T-helper 22 cell (primary cell): Measurements from ENCODE around the gene MRC2.

ENCODE experiments used
- DNase-seq: peaks from one replicate; pipeline ENCODE4 v3.0.0-alpha.2; 2020; ENCODE audit warnings: low read depth

The MRC2 gene

DNA sequence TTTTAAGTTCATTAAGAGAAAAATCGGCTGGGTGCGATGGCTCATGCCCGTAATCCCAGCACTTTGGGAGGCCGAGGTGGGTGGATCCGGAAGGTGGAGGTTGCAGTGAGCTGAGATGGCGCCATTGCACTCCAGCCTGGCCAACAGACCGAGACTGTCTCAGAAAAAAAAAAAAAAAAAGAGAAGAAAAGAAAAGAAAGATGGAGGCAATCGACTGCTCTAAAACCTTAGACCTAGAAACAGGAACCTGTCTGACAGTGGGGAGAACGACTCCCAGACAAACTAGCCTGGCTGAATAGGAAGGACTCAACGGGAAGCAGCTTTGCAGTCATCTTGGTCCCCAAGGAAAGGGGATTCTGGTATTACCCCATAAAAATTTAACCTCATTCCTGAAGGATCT is 13.7 kb downstream of the MRC2 start:
- DNase-seq, result no peak

DNA sequence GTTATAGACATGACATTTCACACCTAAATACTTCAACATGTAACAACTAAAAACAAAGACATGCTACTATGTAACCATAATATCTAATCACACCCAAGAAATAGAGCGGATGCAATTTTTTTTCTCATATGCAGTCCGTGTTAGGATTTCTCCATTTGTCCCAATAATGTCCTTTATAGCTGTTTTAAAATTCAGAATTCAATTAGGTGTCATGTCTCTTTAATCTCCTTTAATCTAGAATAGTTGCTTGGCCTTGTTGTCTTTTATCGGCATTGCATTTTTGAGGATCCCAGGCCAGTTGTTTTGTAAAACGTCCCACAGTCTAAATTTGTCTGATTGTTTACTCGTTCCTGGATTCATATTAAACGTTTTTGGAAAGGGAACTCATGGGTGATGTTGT is 14.5 kb downstream of the MRC2 start:
- no peak for DNase-seq

DNA sequence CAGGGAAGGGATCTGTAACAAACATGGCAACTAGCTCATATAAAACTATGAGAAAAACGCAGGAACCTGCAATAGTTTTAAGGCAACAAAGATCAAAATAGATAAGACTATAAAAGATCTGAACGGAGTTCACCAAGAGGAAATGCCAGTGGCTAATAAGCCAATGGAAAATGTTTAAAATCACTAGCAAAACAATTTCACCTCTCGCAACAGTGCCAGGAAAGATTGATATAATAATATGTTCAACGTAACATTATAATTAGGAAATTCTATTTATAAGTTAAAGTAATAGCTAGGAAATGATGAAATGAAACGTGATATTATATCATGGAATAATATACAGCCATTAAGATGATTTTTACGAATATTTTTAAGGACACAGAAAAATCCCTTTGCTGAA is 16.0 kb downstream of the MRC2 start:
- no peak for DNase-seq

DNA sequence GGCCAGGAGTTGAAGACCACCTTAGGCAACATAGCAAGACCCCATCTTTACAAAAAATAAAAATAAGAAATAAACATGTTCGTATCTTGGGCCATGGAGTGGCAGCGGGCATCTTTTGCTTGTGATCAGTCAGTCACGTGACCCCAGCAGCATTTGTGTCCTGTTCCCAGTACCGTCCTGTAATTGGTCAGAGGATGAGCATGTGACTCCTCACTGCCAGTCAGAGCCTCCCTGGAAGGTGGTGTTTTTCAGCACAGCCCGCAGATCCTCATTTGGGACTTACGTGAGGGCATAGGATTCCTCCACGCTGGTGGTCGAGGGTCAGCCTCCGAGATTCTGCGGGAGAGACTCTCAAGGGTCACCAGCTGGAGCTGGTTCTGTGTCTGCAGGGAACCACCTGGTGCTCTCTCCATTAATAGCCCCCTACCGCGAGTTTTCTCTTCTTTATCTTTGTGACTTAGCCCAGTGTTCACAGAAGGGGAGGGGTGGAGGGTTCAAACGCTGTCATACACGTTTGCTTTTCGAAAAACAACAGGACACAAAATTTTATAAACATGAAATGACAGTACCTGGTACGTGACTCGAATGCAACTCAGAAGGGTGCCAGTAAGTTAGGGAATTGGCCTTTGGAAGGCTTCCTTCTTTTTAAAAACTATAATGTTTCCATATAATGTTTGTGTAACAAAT is 17.2 kb downstream of the MRC2 start:
- no peak for DNase-seq

DNA sequence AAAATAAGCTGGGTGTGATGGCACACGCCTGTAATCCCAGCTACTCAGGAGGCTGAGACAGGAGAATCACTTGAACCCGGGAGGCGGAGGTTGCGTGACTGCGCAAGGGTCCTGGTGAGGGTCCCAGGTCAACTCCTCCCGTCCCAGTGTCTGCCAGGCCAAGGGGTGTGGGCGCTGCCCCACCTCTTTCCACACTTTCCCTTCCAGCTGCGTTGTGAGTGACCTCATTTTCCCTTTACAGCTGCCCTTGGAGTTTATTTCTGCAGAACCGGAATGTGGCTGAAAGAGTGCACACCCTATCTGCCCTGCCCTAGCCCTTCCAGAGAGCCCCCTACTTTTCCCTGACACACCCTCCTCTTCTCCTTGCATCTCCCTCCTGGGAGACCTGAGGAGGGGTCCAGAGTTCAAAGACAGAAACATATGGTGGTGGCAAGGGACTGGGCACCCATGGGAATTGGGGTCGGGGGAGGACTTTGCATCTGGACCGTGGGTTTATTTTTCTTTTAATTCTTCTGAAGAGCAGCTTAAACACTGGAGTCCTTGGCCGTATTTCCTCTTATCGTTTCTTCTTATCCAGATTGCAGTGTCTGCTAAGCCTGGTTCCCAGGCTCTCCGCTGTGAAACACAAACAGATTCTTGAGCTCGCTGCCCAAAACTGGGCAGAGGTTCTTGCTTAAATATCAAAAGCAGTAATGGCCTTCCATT is 20.9 kb downstream of the MRC2 start:
- no peak for DNase-seq

DNA sequence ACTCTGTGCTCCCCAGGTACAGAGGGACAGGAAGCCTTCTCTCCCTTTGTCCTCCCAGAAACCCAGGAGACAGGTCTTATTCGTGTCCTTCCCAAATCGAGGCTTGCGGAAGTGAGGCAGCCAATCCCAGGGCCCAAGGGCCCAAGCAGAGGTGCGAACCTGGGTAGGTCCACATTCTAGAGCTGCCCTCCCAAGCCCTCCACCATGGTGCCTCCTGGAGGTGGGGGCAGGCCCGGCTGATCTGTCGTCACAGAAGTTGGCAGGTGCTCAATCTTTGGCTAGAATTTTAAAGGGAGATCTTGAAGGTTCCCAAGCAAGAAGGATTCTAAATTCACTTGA is 21.5 kb downstream of the MRC2 start:
- no peak for DNase-seq

DNA sequence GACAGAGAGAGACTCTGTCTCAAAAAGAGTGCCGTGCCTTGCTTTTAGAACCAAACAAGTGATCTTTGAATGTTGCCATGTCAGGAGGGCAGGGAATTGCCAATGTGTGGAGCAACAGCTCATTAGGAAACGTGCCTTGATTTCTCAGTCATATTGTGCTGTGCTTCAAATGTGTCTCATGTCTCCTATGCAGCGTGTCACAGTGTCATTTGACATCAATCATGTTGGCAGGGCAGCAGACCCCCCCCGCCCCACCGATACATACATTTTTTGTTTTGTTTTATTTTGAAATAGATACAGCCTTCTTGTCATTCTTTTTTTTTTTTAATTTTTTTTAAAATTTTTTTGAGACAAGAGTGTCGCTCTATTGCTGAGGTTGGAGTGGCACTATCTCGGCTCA is 22.1 kb downstream of the MRC2 start:
- DNase-seq, result no peak

DNA sequence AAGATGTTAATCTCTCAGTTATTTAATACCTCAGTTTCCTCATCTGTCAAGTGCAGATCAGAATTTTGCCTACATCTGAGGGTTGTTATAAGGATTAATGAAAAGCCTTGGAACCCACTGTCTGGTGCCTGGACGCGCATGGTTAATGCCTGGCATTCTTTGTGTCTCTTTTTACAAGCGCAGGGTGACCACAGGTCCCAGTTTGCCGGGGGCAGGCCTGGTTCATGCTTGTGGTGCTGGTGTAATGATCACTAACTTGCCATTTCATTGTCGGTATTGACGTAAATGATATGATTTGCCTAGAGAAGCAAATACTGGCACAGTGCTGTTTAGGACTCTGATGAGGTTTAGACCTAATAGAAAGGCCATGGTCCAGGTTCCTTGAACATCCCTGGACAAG is 23.1 kb downstream of the MRC2 start:
- no peak for DNase-seq

DNA sequence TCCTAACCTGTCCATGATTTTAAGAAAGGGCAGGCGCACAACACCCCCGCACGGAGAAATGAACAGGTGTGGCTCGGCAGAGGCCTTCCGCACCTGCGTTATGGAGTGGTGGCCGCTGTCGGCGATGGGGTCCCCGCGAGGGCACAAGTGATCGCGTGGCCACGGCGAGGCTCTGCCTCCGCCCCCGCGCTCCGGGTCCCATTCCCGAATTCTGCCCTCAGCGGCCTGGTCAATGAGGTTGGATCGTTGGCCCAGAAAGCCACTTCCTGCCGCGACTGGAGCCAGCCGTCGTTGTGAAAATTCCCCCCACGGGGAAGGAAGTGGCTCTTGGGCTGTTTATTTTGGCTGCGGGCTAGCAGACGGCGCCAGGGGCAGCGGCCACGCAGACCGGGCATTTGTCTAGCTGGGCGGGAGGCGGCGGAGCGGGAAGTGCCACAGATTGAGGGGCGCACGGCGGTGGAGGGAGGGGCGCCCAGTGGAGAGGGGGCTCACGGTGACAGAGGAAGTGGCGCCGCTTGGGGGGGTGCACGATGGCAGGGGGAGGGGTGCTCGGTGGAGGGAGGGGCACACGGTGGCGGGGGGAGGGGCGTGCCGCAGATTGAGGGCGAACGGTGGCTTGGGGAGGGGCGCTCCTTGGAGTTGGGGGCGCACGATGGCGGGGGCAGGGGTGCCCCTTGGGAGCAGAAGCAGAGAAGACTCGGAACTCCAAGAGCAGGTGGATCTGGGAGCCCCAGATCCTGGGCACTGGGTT is 25.0 kb downstream of the MRC2 start:
- no peak for DNase-seq

DNA sequence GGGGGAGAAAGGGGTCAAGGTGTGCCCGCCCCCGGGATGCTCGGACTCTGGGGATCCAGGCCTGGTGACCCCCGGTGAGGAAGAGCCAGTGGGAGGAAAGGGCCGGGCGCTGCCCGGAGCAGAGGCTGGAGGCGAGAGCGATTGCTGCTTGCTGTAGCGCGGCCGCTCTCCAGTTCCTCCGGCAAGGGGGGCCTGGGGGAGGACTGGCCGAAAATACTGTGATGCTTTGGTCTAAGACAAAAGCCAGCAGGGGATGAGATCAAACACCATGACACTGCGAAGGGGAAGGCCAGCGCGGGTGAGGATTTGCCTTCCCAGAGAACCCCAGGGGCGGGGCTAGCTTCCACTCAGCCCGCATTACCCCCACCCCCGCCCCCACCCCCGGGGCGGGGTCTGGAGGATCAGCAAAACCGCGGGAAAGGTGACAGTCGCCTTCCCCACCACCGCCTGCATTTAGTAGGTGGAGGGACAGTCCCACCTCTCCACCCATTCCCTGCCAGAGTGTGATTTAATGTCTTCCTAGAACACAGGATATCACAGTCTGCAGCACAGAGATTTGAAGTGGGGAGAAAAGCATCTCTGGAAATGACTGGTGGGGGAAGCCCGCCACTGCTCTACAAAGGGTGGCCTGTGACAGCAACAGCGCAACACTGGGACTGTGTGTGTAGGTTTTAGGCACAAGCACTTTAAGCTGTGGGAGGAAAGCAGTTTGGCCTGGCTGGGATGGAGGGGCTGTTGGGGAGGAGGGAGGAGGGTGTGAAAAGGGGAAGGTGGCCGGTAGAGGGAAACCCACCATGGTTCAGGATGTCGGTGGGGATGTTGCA is 25.7 kb downstream of the MRC2 start:
- peak; percentile 29 for DNase-seq

DNA sequence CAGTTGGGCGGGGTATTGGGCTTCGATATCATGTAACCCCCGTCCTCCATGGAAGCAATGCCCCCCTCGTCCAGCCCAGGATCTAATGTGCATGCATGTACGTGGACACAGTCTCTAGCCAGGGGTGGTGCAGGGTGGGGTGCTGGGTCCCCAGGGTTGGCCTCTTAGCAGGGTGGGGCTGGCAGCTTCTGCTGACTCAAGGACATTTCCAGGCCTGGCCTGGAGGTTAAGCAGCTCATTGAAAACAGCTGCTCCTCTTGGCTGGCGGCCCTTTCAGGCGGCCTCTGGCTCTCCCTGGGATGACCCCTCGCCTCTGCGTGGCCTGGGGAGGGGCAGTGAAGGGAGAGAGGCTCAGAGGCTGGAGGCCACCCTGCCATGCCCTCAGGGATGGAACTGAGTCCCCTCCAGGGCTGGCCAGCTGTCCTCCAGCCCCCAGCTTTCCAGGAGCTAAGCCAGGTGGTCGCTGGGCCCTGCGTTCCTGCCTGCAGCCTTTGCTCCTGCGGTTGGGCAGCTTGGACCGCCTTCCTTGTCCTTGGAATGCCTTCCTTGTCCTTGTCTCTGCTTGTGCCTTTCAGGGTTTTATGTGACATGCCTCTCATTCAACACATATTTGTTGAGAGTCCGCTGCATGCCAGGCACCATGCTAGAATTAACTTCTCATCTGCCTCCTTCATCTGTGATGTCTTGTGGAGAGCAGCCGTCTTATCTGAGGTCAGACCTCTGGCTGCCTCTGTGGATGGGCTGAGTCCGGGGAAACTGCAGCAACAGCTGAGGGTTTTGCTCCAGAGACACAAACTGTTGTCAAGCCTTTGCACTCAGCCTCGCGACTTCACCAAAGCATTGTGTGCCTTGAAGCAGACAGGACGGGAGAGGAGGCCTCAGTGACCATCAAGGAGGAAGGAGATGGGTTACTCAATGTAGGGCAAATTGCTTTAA is 26.6 kb downstream of the MRC2 start:
- no peak for DNase-seq

DNA sequence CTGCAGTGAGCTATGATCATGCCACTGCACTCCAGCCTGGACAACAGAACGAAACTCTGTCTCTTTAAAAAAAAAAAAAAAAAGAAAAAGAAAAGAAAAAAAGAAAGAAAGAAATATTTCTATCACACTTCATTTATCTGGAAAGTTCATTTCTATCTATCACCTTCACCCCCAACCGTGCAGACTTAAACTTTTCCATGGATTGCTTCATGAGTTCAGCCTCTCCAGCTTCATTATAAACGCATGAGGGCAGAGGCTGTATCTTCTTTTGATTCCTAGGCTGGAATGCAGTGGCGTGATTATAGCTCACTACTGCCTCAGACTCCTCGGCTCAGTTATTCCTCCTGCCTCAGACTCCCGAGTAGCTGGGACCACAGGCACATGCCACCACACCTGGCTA is 28.2 kb downstream of the MRC2 start:
- DNase-seq, result no peak

DNA sequence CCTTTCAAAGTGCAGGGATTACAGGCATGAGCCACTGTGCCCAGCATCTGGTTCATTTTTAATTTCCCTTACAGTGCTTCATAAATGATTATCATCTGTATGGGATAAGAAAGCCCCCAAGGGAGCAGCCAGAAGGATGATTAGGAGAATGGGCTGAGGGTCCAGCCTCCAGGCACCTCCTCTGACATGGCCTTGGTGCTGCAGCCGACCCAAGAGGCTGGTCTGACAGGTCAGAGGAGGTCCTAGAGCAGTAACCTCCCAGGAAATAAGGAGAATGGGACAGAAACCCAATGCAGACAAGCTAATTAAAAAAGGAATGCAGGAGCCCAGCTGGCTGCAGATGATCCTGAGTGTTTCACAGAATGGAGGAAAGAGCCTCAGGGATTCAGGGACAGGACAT is 29.0 kb downstream of the MRC2 start:
- DNase-seq, result no peak

DNA sequence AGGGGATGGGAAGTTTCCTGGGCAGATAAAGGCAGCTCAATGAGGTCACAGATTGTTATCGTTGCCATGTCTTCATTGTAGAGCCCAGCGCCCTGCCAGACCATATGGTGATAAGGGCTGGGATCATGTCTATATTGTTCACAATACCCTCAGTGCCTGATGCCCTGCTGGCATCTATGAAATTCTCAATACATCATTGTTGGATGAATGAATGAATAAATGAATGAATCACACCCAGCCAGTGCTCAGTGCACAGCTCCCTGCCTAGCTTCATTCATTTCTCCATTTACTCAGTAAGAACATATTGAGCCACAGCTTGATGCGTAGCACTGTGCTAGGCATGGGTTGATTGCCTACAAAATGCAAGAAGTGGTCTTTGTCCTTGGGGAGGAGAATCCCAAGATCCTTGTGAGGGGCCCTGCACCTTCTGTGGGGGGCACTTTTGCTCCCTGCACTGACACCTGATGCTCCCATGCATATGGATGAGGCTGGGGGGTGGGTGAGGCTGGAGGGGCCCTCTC is 29.7 kb downstream of the MRC2 start:
- no peak for DNase-seq

DNA sequence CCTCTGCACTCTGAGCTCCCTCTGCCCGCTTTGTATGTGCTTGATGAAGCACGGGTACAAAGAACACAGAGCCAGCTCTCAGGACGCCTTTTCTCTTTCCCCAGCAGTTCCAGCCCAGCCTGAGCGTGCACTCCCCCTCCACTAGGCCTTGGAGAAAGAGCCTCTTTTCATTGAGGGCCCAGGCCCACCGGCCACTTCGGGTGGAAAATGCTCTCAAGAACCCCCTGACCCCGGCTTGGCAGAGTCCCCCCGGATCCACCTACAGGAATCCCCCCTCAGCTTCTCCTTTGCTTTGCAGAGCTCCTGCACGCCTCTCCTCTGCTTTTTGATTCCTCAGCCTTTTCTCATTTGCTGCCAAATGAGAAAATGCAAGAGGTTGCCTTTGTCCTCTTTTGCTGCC is 30.2 kb downstream of the MRC2 start:
- DNase-seq, result no peak

DNA sequence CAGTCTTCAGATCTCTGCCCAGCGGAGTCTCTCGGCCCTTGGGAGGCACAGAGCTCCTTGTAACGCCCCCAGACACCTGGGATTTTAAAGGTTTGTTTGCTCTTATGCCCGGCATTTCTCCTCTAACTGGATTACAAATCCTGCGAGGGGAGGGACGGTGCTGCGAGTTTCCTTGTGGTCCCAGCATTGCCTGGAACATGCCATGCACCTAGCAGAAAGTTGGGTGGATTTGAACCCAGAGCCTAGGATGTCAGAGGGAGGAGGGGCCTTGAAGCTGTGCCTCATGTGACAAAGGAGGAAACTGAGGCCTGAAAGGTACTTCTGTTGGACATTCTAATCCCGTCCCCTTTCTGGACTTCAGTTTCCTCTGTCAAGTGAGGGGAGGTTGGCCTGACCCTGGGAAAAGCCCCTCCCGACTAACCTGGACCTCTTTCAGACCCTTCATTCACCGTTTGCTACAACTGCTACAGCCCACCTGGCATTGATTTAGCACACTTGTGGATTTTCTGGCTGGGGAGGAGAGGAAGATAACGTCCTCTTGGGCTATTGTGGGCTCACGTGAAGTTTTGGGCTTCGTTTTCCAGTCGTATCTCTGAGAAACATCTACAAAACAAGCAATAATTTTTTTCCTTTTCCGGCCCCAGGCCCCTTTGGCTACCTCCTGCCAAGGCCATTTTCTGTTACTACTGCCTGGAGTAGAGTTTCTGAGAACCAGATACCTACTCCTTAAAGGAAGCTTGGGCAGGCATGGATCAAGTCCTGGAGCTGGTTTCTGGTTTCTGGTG is 30.9 kb downstream of the MRC2 start:
- no peak for DNase-seq

DNA sequence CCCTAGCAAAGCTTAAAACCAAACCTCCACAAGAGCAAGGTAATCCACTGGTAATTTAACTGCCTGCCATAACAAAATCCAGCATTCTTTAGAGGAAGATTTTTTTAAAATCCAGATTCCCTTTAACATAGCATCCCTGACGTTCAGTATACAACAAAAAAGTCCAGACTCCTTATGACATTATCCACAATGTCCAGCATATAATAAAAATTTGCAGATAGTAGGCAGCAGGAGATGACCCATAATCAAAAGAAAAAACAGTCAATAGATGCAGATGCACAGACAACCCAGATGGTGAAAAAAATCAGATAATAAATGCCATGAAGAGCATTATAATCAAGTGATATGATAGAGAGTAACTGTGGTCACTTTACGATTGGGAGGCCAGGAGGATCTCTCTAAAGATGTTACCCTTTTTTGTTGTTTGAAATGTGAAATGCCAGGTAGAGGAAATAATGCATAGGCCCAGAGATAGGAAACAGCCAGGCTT is 33.2 kb downstream of the MRC2 start:
- no peak for DNase-seq

DNA sequence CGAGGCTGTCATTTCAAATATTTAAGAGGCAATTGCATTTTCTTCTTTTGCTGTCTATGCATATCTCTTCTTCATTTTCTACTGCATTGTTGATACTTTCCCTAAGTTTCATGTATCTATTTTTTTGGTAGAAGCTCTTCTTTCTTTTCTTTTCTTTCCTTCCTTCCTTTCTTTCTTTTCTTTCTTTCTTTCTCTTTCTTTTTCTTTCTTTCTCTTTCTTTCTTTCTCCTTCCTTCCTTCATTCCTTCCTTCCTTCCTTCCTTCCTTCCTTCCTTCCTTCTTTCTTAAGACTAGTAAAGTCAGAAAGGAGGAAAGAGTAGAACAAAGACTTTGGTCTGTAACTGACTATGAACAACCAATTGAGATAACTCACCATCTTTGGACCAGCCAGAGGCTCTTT is 33.9 kb downstream of the MRC2 start:
- DNase-seq, result no peak

DNA sequence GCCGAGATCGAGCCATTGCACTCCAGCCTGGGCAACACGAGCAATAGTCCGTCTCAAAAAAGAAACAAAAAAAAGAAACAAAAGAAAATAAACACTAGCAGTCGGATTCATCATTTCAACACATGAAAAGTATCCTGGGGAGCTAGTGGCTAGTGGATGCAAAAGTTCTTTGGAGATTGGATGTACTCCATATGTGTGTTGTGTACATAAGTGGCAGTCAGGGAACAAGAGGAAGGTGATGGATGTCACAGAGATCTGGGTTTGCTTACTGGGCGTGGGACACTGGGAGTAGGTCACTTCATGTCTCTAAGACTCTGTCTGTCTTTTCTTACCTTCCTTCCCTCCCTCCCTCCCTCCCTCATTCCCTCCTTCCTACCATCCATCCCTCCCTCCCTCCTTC is 35.4 kb downstream of the MRC2 start:
- DNase-seq, result no peak

DNA sequence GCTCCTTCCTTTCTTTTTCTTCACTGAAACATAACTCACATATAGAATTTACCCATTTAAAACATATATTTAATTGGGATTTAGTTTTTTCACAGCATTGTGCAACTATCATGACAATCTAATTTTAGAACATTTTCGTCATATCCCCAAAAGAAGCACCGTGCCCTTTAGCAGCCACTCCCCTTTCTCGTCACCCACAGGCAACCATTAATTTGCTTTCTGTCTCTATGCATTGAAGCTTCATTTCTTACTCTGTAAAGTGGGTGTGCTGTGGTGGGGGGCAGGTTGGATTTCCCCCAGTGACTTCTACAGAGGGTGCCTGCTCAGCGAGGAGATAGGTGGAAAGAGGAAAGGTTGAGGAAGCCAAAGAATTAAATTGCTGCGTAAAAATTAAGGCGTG is 35.8 kb downstream of the MRC2 start:
- no peak for DNase-seq
